Loucy (cell line): ENCODE data around the gene ARHGAP10.

Experiments used
- EZH2phosphoT487 ChIP-seq: fragments of 200-600 bp; IDR thresholded peaks from 2 replicates; pipeline ENCODE4 v1.6.1; 2018; ENCODE audit warnings: antibody characterized with exemption, mild to moderate bottlenecking, moderate library complexity, borderline replicate concordance
- TF ChIP-seq, protein P1 (sequence below): fragments of 200-600 bp; sonication (generic); conservative IDR thresholded peaks from 2 replicates; pipeline ENCODE4 v1.5.1; 2014; ENCODE audit warnings: mild to moderate bottlenecking, antibody characterized with exemption, low read length

DNA sequence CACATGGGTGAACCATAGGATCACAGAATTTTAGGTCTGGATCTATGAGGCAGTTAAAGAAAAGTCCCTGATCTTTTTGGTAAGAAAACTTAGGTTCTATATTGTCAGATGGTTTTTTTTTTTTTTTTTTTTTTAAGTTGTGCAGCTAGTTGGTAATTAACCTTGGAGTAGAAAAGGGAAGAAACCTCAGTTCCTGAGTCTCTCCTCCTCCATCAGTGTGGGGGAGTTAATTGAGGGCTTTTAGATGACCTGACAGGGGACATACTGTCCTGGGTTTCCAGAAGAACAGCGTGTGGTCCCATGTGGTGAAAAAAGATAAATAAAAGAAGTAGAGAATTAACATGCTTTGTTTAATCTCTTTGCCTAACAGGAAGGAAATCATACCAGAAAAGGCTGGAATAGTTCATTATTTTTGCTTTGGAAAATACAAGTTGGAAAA, 123.7 kb downstream of the ARHGAP10 start:
- TF ChIP-seq, protein P1, sequence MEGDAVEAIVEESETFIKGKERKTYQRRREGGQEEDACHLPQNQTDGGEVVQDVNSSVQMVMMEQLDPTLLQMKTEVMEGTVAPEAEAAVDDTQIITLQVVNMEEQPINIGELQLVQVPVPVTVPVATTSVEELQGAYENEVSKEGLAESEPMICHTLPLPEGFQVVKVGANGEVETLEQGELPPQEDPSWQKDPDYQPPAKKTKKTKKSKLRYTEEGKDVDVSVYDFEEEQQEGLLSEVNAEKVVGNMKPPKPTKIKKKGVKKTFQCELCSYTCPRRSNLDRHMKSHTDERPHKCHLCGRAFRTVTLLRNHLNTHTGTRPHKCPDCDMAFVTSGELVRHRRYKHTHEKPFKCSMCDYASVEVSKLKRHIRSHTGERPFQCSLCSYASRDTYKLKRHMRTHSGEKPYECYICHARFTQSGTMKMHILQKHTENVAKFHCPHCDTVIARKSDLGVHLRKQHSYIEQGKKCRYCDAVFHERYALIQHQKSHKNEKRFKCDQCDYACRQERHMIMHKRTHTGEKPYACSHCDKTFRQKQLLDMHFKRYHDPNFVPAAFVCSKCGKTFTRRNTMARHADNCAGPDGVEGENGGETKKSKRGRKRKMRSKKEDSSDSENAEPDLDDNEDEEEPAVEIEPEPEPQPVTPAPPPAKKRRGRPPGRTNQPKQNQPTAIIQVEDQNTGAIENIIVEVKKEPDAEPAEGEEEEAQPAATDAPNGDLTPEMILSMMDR: no peak
- no peak for TF ChIP-seq EZH2phosphoT487
